HG03039 (cell line): ENCODE measurements around the gene MCM8.
"Not testable (repeated sequence)": the region's sequence is repeated elsewhere in the genome, so short reads cannot be mapped to it uniquely, and the experiment has no call there.

Source experiments
- ATAC-seq: cut with Tn5 transposase; IDR thresholded peaks from one replicate; pipeline ENCODE4 v1.9.1; 2021; ENCODE audit warnings: mild to moderate bottlenecking, moderate library complexity; ENCODE audit not compliant: unreplicated experiment

Gene MCM8

GRCh38 chr20:5999783-6000182, 49.3 kb downstream of the MCM8 start:
- ATAC-seq: no peak

- no peak for ATAC-seq
Measured at GRCh38 chr20:6000871-6001270, 50.4 kb downstream of the MCM8 start.

- no peak for ATAC-seq
Measured at GRCh38 chr20:6006603-6006949, 56.1 kb downstream of the MCM8 start.

- no peak for ATAC-seq
Measured at GRCh38 chr20:6007094-6007528, 56.7 kb downstream of the MCM8 start.

- no peak for ATAC-seq
Measured at GRCh38 chr20:6007529-6008103, 57.2 kb downstream of the MCM8 start.

GRCh38 chr20:6008254-6008653, 57.8 kb downstream of the MCM8 start:
- ATAC-seq: no peak

GRCh38 chr20:6012179-6012578, 61.7 kb downstream of the MCM8 start:
- ATAC-seq: no peak

- no peak for ATAC-seq
Measured at GRCh38 chr20:6014017-6014416, 63.6 kb downstream of the MCM8 start.

GRCh38 chr20:6014957-6015356, 64.5 kb downstream of the MCM8 start:
- ATAC-seq: no peak

GRCh38 chr20:6017467-6017866, 67.0 kb downstream of the MCM8 start:
- ATAC-seq: no peak

GRCh38 chr20:6017880-6018279, 67.4 kb downstream of the MCM8 start:
- ATAC-seq: no peak

GRCh38 chr20:6024768-6025167, 74.3 kb downstream of the MCM8 start:
- ATAC-seq: no peak

- no peak for ATAC-seq
Measured at GRCh38 chr20:6026051-6026450, 75.6 kb downstream of the MCM8 start.

- no peak for ATAC-seq
Measured at GRCh38 chr20:6028818-6029217, 78.4 kb downstream of the MCM8 start.

GRCh38 chr20:6029538-6029937, 79.1 kb downstream of the MCM8 start:
- no peak for ATAC-seq

- no peak for ATAC-seq
Measured at GRCh38 chr20:6030453-6031080, 80.1 kb downstream of the MCM8 start.

GRCh38 chr20:6032907-6033306, 82.5 kb downstream of the MCM8 start:
- ATAC-seq: not testable (repeated sequence)

- ATAC-seq: no peak
Measured at GRCh38 chr20:6034134-6034969, 83.9 kb downstream of the MCM8 start.

- ATAC-seq: no peak
Measured at GRCh38 chr20:6036213-6036612, 85.8 kb downstream of the MCM8 start.

- no peak for ATAC-seq
Measured at GRCh38 chr20:6037082-6037481, 86.6 kb downstream of the MCM8 start.

GRCh38 chr20:6038256-6038655, 87.8 kb downstream of the MCM8 start:
- no peak for ATAC-seq

GRCh38 chr20:6039766-6040165, 89.3 kb downstream of the MCM8 start:
- no peak for ATAC-seq
